ENCODE results near the gene UNC80.

UNC80 gene

GRCh38 chr2:209908511-209908910, 136.9 kb downstream of the UNC80 start:
- no peak for DNase-seq (ENCODE audit: low read depth in 2 of 2)

- no peak for DNase-seq (ENCODE audit: low read depth in 2 of 2)
Observed at GRCh38 chr2:209911486-209911885, 139.9 kb downstream of the UNC80 start.

GRCh38 chr2:209913786-209914345, 142.2 kb downstream of the UNC80 start:
- DNase-seq (ENCODE audit: low read depth in 2 of 2) = no peak

GRCh38 chr2:209917154-209917771, 145.6 kb downstream of the UNC80 start:
- no peak for DNase-seq (ENCODE audit: low read depth in 2 of 2)

- no peak for DNase-seq (ENCODE audit: low read depth in 2 of 2)
Observed at GRCh38 chr2:209918251-209918650, 146.6 kb downstream of the UNC80 start.

- DNase-seq (ENCODE audit: low read depth in 2 of 2) = no peak
Observed at GRCh38 chr2:209922116-209922515, 150.5 kb downstream of the UNC80 start.

GRCh38 chr2:209929369-209929768, 157.7 kb downstream of the UNC80 start:
- no peak for DNase-seq (ENCODE audit: low read depth in 2 of 2)

- peak; percentile 27 to 35 for DNase-seq (ENCODE audit: low read depth in 2 of 2)
Observed at GRCh38 chr2:209933499-209934483, 162.2 kb downstream of the UNC80 start.

- DNase-seq (ENCODE audit: low read depth in 2 of 2) = no peak
Observed at GRCh38 chr2:209936106-209936666, 164.6 kb downstream of the UNC80 start.

GRCh38 chr2:209937893-209938292, 166.3 kb downstream of the UNC80 start:
- no peak for DNase-seq (ENCODE audit: low read depth in 2 of 2)

- no peak for DNase-seq (ENCODE audit: low read depth in 2 of 2)
Observed at GRCh38 chr2:209938906-209939305, 167.3 kb downstream of the UNC80 start.

- no peak for DNase-seq (ENCODE audit: low read depth in 2 of 2)
Observed at GRCh38 chr2:209940936-209941335, 169.3 kb downstream of the UNC80 start.

- DNase-seq (ENCODE audit: low read depth in 2 of 2) = no peak
Observed at GRCh38 chr2:209942426-209942825, 170.8 kb downstream of the UNC80 start.

- DNase-seq (ENCODE audit: low read depth in 2 of 2) = no peak
Observed at GRCh38 chr2:209942936-209943605, 171.4 kb downstream of the UNC80 start.

GRCh38 chr2:209943776-209944175, 172.1 kb downstream of the UNC80 start:
- no peak for DNase-seq (ENCODE audit: low read depth in 2 of 2)

GRCh38 chr2:209946539-209946938, 174.9 kb downstream of the UNC80 start:
- no peak for DNase-seq (ENCODE audit: low read depth in 2 of 2)

- DNase-seq (ENCODE audit: low read depth in 2 of 2) = no peak
Observed at GRCh38 chr2:209956271-209956670, 184.6 kb downstream of the UNC80 start.

GRCh38 chr2:209958016-209958415, 186.4 kb downstream of the UNC80 start:
- DNase-seq (ENCODE audit: low read depth in 2 of 2) = no peak

- DNase-seq (ENCODE audit: low read depth in 2 of 2) = no peak
Observed at GRCh38 chr2:209960045-209960444, 188.4 kb downstream of the UNC80 start.

GRCh38 chr2:209960676-209961630, 189.3 kb downstream of the UNC80 start:
- peak; percentile 4 to 9 for DNase-seq (ENCODE audit: low read depth in 2 of 2)

- DNase-seq (ENCODE audit: low read depth in 2 of 2) = no peak
Observed at GRCh38 chr2:209965723-209966122, 194.1 kb downstream of the UNC80 start.
